NCI-H146 treated with DMSO at 0.1 percent for 48 hours (cell line): Measurements from ENCODE around the gene DGKE.

Source experiments
- DNase-seq: peaks from one replicate; lab custom pipeline; 2025; ENCODE audit not compliant: unreplicated experiment; lab: John Stamatoyannopoulos, UW

DGKE gene

DNA sequence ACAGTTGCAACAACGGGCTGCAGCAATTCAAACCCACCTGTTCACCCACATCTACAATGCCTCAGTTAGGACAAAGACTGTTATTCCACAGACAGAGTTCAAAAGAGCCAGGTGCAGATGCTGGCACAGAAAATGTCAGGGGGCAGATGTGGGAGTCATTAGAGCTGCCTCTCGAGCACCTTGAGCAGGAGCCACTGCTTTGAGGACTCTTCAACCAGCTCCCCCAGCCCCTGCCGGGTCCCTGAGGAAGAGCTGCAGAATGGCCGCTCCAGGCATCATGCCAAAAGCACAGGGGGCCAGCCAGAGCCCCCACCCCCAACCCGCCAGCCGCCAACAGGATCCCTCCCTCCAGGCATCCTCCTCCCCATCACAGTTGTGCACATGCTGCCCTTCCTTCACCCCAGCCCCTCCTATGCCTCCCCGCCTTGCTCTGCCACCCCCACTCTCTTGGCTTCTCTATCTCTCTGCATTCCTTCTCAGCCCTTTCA, 21.0 kb upstream of the DGKE start:
- no peak for DNase-seq

DNA sequence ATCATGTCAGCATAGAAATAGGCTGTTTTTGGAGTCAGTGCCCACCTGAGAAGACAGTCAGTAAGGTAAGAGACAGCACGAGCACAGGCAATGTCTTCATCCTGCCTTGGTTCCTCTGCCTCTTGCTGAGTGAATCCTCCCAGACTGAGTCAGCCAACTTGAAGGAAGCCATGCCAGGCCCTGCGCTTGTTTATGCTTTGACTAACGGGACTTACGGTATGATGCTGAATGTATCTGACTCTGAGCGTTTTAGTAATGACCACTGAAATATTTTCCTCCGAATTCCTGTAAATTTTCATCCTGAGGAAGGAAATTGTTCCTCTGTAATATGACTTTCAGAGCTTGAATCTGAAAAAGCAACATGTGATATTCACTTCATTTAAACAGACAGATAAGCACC, 18.2 kb upstream of the DGKE start:
- DNase-seq, result no peak

DNA sequence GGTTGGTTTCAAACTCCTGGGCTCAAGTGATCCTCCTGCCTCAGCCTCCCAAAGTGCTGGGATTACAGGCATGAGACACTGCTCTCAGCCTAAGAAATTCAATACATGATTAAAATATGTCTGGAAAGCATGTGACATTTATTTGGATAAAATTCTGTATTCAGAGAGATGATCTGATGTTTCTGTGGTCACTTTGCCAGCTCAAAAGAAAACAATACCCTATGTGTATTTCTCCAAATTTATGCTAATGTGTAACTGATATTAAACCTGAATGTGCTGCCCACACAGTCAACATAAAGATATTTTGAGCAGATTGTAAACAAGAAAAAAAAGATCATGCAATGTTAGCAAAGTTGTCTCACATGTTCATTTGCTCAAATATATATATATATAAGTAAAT, 16.9 kb upstream of the DGKE start:
- DNase-seq, result no peak

DNA sequence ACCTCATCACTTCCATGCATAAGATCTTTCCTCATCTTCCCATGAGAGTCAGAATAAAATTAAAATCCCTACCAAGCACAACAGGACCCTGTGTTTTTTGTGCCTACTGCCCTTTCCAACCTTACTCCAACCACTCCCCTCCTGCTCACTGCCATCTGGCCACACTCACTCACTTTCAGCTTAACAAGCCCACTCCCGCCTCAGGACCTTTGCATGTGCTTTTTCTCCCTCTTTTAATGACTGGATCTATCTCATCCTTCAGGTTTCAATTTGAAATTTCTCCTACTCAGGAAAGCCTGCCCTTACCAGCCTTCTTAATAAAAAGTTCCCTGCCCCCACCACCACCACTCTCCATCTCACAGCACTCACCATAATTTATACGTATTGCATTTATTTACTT, 14.9 kb upstream of the DGKE start:
- DNase-seq, result no peak

DNA sequence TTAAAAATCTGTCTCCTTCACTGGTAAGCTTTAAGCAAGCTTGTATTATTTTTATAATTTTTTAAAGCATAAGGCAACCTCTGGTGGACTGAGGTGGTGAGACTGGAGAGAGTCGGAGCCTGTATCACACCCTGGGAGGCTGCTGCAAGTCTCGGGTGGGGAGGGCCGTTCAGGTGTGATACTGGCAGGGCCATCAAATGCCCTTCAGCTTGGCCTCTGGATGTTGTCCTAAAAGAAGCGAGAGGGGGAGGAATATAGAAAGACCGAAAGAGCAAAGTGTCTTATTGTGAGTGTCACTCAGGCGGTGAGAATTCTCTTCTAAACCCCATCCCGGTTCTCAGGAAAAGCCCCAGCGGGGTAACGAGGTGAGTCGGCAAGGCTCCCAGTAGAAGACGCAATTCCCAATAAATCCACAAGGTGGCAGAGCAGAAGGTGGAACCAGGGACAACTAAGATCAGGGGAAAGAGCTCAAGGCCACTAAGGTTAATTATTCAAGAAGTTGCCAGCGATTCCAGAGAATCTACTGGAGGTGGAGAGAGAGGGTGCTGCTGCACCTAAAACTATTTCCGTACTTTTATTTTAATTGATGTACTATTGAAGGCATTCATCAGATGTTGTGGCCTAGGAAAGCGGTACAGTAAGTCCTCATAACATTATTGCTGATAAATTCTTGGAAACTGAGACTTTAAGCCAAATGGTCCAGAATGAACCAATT, 14.4 kb upstream of the DGKE start:
- DNase-seq, result peak; percentile 61

DNA sequence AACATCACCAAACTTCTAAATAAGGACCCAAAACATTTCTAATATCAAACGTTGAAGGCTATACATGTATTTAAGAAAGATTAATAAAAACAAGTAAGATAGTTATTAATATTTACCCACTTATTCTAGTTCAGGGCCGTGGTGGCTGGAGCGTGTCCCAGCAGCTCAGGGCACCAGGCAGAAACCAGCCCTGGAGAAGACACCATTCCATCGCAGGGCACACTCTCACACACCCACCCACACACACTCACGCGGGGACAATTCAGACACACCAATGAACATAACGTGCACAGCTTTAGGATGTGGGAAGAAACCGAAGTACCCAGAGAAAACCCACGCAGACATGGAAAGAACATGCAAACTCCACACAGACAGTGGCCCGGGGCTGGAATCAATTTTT, 13.7 kb upstream of the DGKE start:
- no peak for DNase-seq

DNA sequence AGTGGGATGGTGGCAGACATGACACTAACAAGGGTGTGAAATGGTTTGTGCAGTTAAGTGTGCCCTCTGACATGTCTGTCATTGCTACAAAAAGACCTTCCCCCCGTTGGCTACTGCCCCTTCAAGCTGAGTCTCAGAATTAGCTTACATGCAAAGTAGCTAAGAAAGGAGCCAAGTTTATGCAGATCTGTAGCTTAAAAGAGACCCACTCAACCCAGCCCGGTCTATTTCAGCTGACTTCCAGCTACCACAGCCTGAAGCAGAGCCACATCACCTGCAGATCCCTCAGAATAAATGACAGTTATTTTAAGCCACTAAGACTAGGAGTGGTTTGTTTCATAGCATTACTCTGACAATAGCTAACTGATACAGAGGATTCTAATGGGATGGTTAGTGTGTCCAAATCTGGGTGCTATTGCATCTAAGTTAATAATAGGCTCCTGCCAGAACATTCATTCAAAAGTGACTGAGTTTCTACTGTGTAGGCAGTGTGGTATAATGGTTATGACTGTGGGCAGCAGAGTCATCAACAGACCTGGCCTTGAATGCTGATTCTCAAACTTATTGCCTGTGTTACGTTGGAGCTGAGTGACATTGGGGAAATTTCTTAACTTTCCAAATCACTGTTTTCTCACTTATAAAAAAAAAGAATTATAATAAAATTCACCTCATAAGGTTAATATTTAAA, 12.0 kb upstream of the DGKE start:
- no peak for DNase-seq

DNA sequence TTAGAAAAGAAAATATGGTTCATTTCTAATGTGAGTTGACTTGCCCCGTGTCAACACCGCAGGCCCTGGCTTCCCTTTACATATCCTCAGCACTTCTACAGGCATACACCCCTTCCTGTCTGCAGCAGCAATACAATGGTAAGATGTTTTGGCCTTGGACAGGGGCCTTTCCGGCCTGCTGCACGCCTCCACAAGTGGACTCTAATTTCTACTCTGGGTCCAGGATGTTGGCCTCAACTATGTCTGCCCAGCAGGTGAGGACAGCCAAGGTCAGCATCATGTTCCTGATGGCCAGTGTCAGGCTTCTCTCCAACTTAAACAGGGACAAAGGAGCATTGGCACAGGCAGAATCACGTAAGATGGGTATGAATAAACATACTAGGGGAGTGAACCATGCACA, 11.2 kb upstream of the DGKE start:
- DNase-seq, result no peak

DNA sequence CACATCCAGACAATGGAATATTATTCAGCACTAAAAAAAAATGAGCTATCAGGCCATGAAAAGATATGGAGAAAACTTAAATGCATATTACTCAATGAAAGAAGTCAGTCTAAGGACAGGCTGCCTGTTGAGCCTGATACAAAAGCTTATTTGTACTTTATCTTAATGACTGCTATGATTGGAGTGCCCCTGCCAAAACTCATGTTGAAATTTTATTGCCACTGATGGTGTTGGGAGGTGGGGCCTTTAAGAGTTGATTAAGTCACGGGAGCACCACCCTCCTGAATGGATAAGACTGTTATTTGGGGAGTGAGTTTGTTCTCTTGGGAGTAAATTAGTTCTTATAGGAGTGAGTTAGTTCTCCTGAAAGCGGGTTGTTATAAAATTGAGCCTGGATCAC, 10.1 kb upstream of the DGKE start:
- no peak for DNase-seq

DNA sequence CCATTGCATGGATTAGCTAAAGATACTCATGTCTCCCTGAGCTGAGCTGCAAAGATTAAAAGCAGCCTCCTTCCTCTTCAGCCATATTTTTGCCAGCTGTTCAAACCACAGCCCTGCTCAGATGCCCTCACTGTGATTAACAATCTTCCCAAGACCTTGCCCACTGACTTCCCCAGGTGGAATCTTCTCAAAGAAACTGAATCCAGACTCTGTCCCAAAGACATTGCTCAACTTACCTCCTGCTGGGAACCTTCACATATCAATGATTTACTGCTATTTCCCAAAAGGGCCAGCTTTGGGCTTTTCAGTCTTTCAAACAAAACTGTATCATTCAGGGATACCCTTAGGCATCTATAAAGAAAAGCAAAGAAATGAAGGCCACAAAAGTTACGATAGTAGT, 9.4 kb upstream of the DGKE start:
- no peak for DNase-seq

DNA sequence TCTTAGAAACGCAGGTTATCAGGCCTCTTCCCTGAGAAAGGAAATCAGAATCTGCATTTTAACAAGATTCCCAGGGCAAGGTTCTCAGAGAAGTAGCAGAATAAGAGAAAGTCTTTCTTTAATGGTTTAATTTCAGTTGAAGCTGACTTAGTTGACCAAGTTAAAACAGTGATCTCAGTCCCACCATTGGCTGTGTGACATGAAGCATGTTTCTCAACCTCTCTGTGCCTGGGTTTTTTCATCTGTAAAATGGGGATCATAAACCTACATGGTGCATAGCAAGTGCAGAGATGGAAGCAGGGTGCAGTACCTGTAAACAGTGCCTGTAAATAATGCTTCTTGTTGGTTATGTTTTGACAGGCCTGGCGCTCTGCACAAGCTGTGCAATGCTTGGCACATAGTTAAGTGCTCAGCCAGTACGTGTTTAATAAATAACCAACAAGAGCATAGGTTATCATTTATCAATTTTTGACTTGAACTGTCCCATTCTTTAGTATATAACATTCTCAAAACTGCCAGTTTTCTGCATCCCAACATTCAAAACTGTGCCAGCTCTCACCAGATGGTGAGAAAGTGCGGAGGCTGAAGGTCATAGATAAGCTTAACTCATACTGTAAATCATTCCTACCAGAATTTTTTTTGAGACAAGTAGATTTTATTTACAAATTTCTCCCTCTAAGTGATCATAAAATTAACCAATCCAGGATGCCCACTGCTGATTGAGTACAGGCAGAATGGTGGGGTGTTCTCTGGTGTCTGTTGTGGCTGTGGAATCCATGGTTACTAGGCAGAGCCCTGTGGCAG, 7.1 kb upstream of the DGKE start:
- no peak for DNase-seq

DNA sequence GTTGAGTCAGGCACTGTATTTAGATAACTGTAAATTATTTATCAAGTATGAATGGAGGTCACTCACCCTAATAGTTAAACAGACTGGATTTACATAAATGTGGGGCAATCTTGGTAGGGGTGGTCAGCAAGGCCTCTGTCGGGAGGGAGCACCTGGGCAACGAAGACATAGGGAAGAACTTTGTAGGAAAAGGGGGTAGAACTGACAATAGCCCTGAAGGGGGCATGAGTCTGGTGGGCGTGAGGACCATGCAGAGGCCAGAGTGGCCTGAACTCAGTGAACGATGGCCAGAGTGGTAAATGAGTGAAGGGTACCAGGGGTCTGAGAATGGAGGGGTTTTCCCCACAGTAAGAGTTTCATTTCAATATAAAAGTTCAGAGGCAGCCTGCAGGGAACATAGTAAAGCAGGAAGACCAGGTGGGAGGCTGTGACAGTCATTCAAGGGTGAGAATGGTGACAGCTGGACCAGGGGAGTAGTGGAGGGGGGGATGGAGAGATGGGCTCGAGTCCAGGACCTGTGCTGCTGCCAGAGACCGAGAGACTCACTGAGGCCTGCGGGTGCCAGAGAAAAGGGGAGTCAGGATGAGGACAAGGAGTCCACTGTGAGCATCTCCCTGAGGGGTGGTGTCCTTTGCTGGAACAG, 3.1 kb upstream of the DGKE start:
- no peak for DNase-seq

DNA sequence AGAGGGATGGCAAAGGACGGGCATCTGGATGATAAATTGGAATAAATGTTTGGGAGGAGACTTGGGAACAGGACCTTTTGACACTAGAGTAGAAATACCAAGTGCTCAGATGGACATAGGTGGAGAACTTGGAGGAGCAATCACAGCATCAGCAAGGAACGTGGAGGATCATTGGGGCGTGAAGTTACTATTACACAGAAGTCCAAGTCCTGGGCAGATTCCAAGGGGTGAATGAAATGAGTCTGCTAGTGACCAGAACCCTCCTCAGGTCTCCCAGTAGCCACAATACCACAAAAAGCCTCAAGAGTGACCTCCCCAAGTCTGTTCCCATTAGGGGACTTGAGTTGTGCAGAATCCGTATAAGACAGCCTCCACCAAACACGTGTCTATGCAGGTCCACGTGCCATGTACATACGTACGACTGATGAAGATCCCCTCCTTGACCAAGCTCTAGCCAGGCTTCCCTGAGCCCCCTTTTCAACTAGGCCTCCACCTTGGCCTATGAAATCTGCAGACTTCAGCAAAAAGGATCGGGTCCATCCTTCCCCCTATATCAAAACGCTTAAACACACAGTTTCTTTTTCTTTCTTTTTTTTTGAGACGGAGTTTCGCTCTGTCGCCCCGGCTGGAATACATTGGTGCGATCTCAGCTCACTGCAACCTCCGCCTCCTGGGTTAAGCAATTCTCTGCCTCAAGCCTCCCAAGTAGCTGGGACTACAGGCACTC, 2.4 kb upstream of the DGKE start:
- no peak for DNase-seq

DNA sequence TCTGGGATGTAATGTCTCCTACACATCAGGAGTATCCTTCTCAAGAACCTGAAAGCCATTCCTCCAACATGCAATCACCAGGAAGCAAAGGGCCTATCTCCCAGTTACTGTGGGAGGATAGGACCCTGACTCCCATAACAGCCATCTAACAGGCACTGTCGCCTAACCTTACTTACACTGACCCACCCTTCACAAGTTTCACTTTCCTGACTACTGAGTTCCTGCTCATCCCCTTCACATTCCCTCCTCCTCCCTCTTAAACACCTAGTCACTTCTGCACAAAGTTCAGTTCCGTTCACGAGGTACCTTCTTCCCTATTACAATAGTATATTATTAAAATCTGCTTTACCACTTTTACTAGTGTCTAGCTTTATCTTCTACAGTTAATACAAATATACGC, 1.5 kb upstream of the DGKE start:
- no peak for DNase-seq

DNA sequence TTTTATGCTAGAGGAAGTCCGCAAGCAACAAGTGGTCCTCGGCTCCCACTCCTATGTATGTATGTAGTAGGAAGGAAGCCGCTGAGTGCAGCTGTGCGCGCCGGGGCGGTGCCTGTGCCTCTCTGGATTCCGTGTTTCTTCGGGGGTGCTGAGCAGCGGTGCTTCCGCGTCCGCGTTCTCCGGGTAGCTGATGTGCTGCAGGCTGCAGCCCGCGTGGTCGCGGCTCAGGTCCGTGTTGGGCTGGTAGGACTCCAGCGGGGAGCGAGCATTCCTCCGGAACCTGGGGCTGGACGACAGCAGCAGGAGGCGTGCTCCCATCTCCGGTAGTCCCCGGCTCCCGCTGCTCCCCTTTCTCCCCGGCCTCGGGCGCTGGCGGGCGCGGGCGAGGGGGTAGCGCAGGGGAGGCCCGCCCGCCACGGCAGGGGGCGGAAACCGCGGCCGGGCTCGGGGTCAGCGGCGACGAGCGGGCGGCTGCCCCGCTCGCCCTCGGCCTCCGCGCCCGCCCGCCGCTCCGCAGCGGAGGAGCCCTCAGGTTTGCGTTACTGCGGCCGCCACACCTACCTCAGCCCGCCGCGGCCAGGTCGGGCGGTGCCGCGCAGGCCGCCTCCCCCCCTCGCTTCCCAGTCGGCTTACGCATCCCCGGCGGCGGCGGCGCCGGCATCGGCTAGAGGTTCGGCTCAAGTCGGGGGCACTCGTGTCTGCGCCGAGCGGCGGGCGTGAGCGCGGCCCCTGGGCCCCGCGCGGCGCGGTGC, 718 bp upstream of the DGKE start:
- peak; percentile 75 for DNase-seq

DNA sequence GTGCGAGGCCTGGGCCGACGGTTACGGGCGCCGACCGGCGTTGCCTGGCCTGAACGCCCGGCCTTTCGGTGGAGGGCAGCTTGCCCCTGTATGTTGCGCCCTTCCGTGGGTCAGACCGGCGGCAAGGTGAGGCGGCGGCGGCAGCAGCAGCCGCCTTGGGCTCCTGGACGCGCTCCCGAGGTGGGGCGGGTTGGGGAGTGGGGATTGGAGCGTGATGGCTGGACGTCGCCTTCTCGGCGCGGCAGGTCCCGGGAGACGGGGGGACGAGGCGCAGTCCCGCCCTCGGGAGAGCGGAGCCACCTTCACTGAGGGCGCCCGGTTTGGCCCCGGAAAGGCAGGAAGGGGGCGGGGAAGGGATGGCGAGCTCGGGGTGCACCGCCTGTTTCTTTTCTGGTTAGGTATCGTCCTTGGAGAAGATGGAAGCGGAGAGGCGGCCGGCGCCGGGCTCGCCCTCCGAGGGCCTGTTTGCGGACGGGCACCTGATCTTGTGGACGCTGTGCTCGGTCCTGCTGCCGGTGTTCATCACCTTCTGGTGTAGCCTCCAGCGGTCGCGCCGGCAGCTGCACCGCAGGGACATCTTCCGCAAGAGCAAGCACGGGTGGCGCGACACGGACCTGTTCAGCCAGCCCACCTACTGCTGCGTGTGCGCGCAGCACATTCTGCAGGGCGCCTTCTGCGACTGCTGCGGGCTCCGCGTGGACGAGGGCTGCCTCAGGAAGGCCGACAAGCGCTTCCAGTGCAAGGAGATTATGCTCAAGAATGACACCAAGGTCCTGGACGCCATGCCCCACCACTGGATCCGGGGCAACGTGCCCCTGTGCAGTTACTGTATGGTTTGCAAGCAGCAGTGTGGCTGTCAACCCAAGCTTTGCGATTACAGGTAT, 671 bp downstream of the DGKE start:
- peak; percentile 42 for DNase-seq

DNA sequence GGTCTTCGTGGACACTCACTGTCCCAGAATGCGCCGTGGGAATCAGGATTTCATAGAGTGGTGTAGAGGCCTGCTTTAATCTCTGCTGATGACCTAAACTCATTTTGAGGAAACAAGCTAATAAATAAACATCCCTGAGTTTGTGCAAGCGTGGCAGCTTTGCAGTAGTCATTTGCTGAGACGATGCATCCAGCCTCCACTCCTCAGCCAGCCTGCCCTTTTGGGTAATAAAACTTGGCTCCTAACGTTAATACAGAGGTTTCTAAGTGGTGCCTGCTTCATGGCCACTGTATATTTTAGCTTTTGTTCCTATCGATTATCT, 1.3 kb downstream of the DGKE start:
- no peak for DNase-seq

DNA sequence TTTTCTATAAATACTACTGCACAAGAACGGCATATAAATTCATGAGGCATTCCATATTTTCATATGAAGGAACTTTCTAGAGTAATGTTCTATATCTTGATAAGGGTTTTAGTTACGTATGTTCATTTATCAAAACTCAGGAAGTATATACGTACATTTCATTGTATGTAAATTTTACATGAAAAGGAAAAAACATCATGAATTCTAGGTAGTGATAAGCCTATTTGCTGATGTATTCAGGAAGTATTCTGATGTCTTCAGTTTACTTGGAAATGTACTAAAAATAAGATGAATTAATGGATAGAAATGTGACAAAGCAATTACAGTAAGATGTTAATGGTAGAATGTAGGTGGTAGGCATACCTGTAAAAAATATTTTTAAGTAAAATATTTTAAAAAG, 4.7 kb downstream of the DGKE start:
- DNase-seq, result no peak

DNA sequence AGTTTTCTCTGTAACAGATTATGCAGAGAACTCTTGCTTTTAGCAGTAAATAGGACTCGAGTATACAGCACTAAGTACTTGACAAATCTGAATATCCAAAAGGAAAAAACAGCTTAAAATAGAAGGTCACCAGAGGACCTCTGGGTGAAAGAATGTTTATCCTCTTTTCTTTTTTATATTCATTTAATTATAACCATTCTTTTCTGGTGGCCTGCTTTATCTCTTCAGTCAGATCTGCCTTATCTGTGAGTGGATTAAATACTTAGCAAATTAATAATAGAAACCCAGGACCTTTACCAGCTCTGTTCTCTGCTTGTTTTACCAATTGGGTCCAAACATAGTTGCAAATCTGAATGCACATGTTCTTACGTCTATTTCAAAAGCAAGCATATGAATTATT, 8.6 kb downstream of the DGKE start:
- no peak for DNase-seq
